Muscle of leg (tissue), 11 donors: ENCODE results near the gene IGF2BP3. TPM values are rescaled to one million over a fixed set of nuclear protein-coding genes. Genes with fewer than 3 reads are reported as not detected.

Source experiments
- DNase-seq: peaks from one replicate; pipeline ENCODE4 v3.0.0; 2013
- H3K27ac ChIP-seq: one replicate; pipeline ENCODE4 v1.5.1; 2013; ENCODE audit warnings: mild to moderate bottlenecking, low read length, control low read depth
- H3K27me3 ChIP-seq: one replicate; pipeline ENCODE4 v1.6.1; 2013; ENCODE audit warnings: low read length; ENCODE audit not compliant: control insufficient read depth, insufficient read depth
- H3K36me3 ChIP-seq: one replicate; pipeline ENCODE4 v1.6.1; 2013; ENCODE audit warnings: low read length; ENCODE audit not compliant: control insufficient read depth, insufficient read depth
- H3K4me1 ChIP-seq: one replicate; pipeline ENCODE4 v1.6.1; 2013; ENCODE audit warnings: low read length; ENCODE audit not compliant: control insufficient read depth, insufficient read depth
- H3K4me3 ChIP-seq: one replicate; pipeline ENCODE4 v1.5.1; 2013; ENCODE audit warnings: low read length, control low read depth
- H3K9me3 ChIP-seq: replicated peaks from 2 replicates; pipeline ENCODE4 v1.6.1; 2013; ENCODE audit warnings: low read depth, low read length; ENCODE audit not compliant: control insufficient read depth
- WGBS: methylation state at CpG from one replicate; pipeline ENCODE4 v1.1.5; 2013; ENCODE audit warnings: missing lambda C conversion rate; ENCODE audit not compliant: insufficient coverage; 5-methylcytosine and 5-hydroxymethylcytosine counted together
- polyA plus RNA-seq, 8 donors: library from polyadenylated mRNA; unstranded; fragments of 120-200 nt; gene quantifications; one replicate each; pipeline versions ENCODE4 v1.2.1 to v1.2.3, GENCODE V29; 2013; ENCODE audit warnings: inconsistent platforms in 1 of 8, low replicate concordance in 1 of 8; ENCODE audit not compliant: insufficient read length in 8 of 8, insufficient read depth in 1 of 8
- total RNA-seq: library from RNA; stranded (reverse); fragments of 120-200 nt; gene quantifications from one replicate; pipeline ENCODE4 v1.2.4, GENCODE V29; 2013

The IGF2BP3 gene
- total and polyA plus RNA-seq, 9 donors = 26.2 to 39.2 (median 31.5) TPM

DNA sequence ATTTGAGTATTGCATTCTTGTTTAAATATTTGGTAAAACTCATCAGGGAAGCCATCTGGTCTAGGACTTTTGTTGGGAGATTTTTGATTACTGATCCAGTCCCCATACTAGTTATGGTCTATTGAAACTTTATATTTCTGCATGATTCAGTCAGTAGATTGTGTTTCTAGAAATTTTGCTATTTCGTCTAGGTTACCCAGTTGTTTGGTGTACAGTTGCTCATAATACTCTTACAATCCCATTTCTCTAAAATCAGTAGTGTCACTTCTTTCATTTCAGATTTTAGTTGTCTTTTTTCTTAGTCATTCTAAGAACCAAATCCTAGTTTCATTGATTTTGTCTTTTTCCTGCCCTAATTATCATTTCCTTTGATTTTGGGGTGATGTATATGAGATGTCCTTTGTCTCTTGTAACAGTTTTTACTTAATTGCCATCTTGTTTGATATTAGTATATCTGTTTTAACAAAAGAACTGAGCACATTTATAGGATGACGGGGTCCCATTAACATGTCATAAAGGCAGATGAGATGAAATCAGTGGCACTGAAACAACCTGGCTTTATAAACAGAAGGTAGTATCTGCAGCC lies 163.3 kb downstream of the IGF2BP3 start:
- H3K4me1 ChIP-seq = peaks cover 2% of the 10 kb centered on the region
- H3K9me3 ChIP-seq = no peaks in the 10 kb centered on the region
- DNase-seq = no peak
- WGBS = no CpG with 5 or more reads among the region's 2 CpGs
- peaks cover 31% of the 10 kb centered on the region for H3K36me3 ChIP-seq
- H3K27me3 ChIP-seq = no peaks in the 10 kb centered on the region
- H3K4me3 ChIP-seq = no peak overlapping the region
- H3K27ac ChIP-seq = no peak overlapping the region

DNA sequence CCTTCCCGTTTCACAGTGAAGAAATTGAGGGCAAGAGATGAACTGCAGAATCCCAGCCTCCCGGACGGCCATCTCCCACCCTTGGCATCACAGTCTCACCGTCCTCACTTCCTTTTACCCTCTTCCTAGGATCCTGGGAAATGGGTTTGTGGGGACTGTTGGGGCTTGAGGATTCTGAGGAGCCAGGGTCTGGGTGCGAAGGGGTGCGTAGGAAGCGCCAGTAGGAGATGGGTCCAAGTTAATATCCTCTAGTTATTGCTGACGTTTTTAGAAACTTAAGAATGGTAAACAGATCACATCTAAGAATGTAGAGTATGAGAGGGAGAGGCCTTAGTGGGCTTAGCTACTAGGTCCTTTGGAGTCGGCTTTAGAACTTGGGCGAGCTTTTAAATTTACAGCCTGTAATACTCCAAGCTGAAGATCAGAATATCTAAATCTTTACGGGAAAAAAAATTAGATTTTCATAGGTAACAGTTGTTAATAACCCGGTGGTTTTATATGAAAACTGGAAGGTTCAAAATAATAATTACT lies 170.5 kb downstream of the IGF2BP3 start:
- Histone ChIP-seq H3K36me3 (peaks cover 9% of the 10 kb centered on the region), H3K4me1 (peaks cover 20% of the 10 kb centered on the region), H3K4me3 (peak overlapping the region; percentile 92), H3K9me3 (no peaks in the 10 kb centered on the region), H3K27me3 (no peaks in the 10 kb centered on the region), H3K27ac (peak overlapping the region; percentile 91)
- peak; percentile 24 for DNase-seq
- no CpG with 5 or more reads among the region's 12 CpGs for WGBS

DNA sequence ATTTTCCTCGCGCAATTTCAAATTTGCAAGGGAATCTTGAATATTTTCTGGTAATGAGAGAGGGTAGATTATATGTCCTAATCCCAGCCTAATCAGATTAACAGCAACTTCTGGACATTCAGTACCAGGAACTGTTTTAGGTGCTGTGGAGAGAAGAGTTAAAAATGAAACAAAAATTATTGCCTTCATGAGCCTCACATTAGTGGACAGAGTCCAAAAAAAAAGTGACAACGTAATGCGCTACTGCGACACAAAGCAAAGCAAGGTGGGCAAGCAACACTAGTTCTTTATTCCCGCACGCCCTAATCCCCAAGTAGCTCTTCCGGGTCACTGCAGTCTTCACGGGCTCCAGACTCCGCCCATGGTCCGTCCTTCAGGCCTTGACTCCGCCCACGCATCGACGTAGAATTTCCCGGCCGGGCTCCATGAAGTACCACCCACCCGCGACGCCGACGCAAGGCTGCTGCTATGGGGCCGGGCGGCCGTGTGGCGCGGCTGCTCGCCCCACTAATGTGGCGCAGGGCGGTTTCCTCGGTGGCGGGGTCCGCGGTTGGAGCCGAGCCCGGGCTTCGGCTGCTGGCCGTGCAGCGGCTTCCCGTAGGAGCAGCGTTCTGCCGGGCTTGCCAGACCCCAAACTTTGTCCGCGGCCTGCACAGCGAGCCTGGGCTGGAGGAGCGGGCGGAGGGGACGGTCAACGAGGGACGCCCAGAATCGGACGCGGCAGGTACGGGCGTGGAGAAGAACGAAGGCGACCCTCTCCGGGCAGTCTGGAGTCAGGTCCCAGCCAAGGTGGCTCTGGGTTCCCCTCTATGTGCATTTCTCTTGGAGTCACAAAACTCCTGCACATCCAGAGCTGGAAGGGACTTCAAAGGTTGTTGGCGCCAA lies 171.2 kb downstream of the IGF2BP3 start, which contains the start of gene MALSU1:
TSS of gene MALSU1 (plus strand) at position 455 of the 885 bp plus-strand sequence. CDS start at position 469, 14 bp downstream.
- no peaks in the 10 kb centered on the region for H3K27me3 ChIP-seq
- DNase-seq = peak; percentile 99
- H3K9me3 ChIP-seq = no peaks in the 10 kb centered on the region
- peak within 1 kb of the TSS; percentile 92 for H3K4me3 ChIP-seq
- peak within 1 kb of the TSS; percentile 91 for H3K27ac ChIP-seq
- peaks cover 9% of the 10 kb centered on the region for H3K36me3 ChIP-seq
- under 1% methylated on average over 56 of the region's 59 CpGs for WGBS
- peaks cover 20% of the 10 kb centered on the region for H3K4me1 ChIP-seq

DNA sequence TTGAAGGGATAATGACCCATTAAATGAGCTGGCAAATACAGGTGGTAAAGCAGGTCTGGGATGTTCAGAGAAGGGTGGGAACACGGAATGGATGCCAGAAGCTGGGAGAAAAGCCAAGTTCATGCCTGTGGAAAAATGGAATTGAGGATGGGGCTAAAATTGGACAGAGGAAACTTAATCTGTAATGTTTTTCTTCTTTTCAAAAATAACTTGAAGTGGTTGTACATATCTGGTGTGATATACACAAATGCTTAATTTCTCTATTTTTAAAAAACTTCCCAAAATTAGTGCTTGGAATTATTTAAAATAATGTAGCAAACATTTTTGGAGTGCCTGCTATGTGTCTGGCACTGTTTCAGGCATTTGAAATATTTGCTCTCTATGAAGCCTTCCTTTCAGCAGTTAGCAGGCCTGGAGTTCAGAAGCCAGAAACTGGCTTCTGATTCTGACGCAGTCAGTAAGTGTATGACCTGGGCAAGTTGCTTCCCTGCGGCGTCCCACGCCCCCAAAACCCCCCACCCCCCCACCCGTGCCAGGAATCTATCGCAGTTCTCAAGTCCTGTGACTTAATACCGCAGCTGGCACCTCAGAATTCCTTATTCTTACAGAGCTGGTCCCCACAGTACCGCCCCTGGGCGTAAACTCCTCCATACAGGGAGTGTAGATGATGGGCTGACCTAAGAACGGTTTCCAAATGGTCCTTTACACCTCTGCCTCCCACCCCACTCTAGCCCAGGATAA lies 172.0 kb downstream of the IGF2BP3 start:
- WGBS = 48% methylated on average over 2 of the region's 11 CpGs
- Histone ChIP-seq H3K9me3 (no peaks in the 10 kb centered on the region), H3K4me3 (peak overlapping the region; percentile 92), H3K27ac (peak overlapping the region; percentile 91), H3K36me3 (peaks cover 6% of the 10 kb centered on the region), H3K27me3 (no peaks in the 10 kb centered on the region), H3K4me1 (peaks cover 25% of the 10 kb centered on the region)
- peak; percentile 70 for DNase-seq

DNA sequence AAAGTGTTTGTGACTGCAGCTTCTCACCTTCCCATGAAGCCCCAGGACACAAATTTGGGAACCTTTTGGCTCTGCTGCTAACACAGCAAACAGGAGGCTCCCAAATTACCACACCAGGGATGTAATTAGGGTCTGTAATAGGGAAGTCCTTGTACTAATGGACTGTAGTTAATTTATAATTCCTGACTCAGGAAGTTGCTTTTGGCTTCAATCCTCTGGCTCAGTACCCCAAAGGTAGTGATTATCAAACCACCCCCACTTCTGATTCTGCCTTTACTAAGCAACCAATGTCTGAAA lies 174.9 kb downstream of the IGF2BP3 start:
- H3K36me3 ChIP-seq = no peaks in the 10 kb centered on the region
- H3K27me3 ChIP-seq = no peaks in the 10 kb centered on the region
- no peak for DNase-seq

DNA sequence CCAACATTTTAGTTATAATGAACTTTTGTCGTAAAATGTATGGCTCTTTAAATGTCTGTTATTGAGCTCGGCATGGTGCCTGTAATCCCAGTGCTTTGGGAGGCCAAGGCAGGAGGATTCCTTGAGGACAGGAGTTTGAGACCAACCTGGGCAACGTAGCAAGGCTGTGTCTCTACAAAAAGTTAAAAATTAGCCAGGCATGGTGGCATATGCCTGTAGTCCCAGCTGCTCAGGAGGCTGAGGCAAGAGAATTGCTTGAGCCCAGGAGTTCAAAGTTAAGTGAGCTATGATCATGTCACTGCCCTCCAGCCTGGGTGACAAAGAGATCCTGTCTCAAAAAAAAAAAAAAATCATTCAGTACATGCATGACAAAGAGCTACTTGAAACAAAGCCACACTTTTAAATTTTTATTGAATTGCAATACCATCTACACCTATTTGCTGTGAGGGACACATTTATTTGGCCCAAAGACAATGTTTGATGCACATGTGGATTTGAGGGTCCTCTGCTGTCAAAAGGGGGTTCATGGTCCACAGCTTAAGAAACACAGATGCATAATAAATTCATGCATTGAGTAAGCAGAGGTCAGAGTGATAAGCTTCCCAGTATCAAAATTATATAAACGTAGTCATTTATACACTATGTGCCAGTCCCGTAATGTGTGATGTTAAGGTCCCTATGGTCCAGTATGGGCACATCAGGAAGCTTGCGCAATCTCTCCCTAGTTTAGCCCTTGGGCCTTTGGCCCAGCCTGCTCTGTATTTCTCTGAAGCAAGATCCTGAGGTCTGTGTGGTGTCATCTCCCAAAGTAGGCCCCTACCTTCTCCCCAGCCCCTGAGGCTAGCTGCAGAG lies 175.5 kb downstream of the IGF2BP3 start:
- H3K9me3 ChIP-seq = no peaks in the 10 kb centered on the region
- H3K4me3 ChIP-seq = no peak overlapping the region
- H3K36me3 ChIP-seq = no peaks in the 10 kb centered on the region
- no peak for DNase-seq
- H3K27me3 ChIP-seq = no peaks in the 10 kb centered on the region
- H3K4me1 ChIP-seq = peaks cover 16% of the 10 kb centered on the region
- 92% methylated on average over 3 of the region's 6 CpGs for WGBS
- no peak overlapping the region for H3K27ac ChIP-seq

More for the DNA sequence above, 174.9 kb downstream of the IGF2BP3 start:
- Histone ChIP-seq H3K4me1 (peaks cover 17% of the 10 kb centered on the region), H3K9me3 (no peaks in the 10 kb centered on the region), H3K4me3 (no peak overlapping the region), H3K27ac (no peak overlapping the region)

DNA sequence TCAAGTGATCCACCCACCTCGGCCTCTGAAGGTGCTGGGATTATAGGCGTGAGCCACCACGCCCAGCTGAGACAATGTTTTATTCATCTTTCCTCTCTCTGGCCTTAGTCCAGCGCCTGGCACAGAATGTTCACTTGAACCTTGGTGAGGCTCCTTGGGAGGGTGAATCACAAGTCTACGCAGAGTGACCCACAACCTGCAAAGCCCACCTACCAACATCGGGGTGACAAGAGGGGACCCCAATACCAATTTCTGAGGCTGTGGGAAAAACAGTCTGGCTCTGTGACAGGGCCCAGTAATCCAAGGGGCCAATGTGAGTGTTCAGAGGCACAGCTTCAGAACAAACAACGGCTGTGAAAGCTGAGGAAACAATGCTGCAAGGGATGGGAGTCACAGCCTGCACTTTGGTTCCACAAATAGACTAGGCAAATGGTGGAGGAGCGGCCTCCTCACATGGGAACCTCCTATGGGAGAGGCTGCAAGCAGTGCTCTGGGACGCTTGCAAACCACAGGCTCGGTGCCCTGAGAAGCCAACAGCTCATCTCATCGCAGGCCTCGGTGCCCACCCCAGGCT lies 176.7 kb downstream of the IGF2BP3 start:
- no peak overlapping the region for H3K4me3 ChIP-seq
- no peak for DNase-seq
- H3K36me3 ChIP-seq = no peaks in the 10 kb centered on the region
- H3K9me3 ChIP-seq = no peaks in the 10 kb centered on the region
- no peak overlapping the region for H3K27ac ChIP-seq
- WGBS = 80% methylated on average over 5 of the region's 12 CpGs
- no peaks in the 10 kb centered on the region for H3K27me3 ChIP-seq
- H3K4me1 ChIP-seq = peaks cover 14% of the 10 kb centered on the region

DNA sequence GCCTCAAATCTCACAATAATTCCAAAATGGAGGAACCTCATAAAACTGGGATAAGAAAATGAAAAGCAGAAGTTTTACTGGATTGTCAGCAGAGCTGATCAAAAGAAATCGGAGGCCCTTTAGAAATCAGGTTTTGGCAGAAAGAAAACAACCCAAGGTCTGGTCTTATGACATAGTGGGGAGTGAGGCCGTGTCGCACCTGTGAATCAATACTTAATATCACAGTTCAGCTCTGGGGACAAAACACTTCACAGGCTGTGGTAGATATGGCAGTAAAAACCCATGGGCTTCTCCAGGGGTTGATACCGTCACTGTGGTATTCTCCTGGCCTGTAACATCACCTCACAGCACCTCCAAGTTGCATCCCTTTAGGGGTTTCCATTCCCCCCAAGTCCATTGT lies 177.7 kb downstream of the IGF2BP3 start:
- H3K36me3 ChIP-seq = no peaks in the 10 kb centered on the region
- no peak overlapping the region for H3K27ac ChIP-seq
- H3K4me3 ChIP-seq = no peak overlapping the region
- H3K9me3 ChIP-seq = no peaks in the 10 kb centered on the region
- no CpG with 5 or more reads among the region's 4 CpGs for whole genome bisulfite sequencing
- H3K27me3 ChIP-seq = no peaks in the 10 kb centered on the region
- H3K4me1 ChIP-seq = peaks cover 6% of the 10 kb centered on the region
- DNase-seq = no peak

DNA sequence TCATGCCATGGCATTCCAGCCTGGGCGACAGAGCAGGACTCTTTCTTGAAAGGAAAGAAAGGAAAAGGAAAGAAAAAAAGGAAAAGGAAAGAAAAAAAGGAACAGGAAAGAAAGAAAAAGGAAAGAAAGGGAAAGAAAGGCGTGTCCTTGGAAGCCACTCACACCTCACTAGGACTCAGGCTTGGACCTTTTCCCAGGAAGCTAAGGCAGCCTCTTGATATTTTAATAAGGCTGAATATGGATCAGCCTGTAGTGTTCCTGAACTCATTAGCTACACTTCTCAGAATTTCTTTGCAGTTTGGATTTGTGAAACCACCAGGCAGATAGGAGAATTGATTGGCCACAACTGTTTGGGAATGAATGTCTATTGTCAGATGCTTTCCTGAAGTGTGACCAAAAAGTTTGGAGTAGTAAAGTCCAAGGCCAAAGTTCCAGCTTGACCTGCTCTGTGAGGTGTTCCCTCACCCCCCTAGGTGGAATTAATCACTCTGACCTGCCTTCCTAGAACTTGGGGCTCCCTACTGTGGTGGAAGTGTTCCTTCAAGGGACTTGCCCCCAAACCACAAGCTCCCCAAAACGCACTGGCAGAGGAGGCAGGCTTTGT lies 178.2 kb downstream of the IGF2BP3 start:
- H3K9me3 ChIP-seq = no peaks in the 10 kb centered on the region
- no peaks in the 10 kb centered on the region for H3K36me3 ChIP-seq
- WGBS = 64% methylated on average over 1 of the region's 3 CpGs
- H3K4me3 ChIP-seq = no peak overlapping the region
- H3K27me3 ChIP-seq = no peaks in the 10 kb centered on the region
- no peak overlapping the region for H3K27ac ChIP-seq
- DNase-seq = no peak
- H3K4me1 ChIP-seq = peaks cover 6% of the 10 kb centered on the region
